ENCODE data around the gene TTC17. TPM values are rescaled to one million over a fixed set of nuclear protein-coding genes. Genes with fewer than 3 reads are reported as not detected.

The TTC17 gene
- total and polyA plus RNA-seq, 9 donors = 50.9 to 85.3 (median 60.7) TPM

Other genes with a start within 250 kb of the TTC17 start
- gene API5, start 46.9 kb upstream of the TTC17 start, total RNA-seq = 32.7 TPM
- 10 to 100 TPM; 36.0 to 55.3 (median 41.7) TPM for gene API5, start 46.9 kb upstream of the TTC17 start, polyA plus RNA-seq (ENCODE audit: insufficient read depth in 1 of 8, insufficient read length in 8 of 8, low replicate concordance in 1 of 8)

All from muscle of leg (tissue), 9 donors.